Measurements from ENCODE around the gene SLC12A2. TPM values are rescaled to one million over a fixed set of nuclear protein-coding genes. Genes with fewer than 3 reads are reported as not detected.

Gene SLC12A2
- total and polyA plus RNA-seq, 2 of the 4 experiments (the other 2 are of a cell fraction), result 5.6 to 30.3 TPM

DNA sequence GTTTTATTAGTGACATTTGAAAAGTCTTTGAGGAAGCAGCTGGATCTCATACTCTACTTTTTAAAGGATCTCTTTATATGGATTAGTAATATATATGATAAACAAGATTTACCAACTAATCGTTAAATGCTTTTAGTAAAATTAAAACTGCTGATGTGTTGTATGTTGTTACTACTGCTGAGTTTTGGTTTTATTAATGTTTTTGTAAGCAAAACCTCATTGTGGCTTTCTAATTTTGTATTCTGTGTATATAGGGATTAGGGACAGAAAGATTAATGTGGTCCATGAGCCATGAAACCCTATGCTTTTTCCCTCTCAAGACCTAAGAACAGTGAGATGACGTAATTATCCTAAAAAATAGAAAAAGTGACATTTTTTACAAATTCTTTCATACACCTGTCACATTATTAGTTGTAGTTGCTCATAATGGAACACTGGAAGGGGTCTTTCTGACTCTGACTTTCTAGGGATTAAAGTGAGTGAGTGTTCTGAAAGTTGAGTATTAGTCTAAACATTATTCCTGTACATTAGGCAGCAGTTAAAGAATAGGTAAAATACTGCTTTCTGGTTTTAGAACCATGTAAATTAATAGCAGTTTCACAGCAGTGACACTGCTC lies 85.9 kb downstream of the SLC12A2 start:
- Histone ChIP-seq H4K5ac (ENCODE audit: low read depth, low read length) (no peak overlapping the region), H4K20me1 (ENCODE audit: insufficient read depth, low read length) (no peaks in the 10 kb centered on the region), H3K9ac (ENCODE audit: low read depth, low read length) (no peak overlapping the region), H2BK120ac (ENCODE audit: low read depth, low read length) (no peak overlapping the region), H2BK5ac (ENCODE audit: low read depth, low read length, poor library complexity, severe bottlenecking) (no peak overlapping the region), H2AK9ac (replicated peaks; ENCODE audit: low read depth, low read length, poor library complexity) (no peak overlapping the region), H3K9me1 (ENCODE audit: insufficient read depth, low read length) (no peaks in the 10 kb centered on the region), H3K27ac (ENCODE audit: insufficient read depth, low read length) (no peak overlapping the region), H2BK20ac (ENCODE audit: low read depth, low read length) (no peak overlapping the region), H4K91ac (ENCODE audit: insufficient read depth, low read depth, low read length) (no peak overlapping the region), H3K4me2 (ENCODE audit: low read depth, low read length) (no peak overlapping the region), H3K23ac (ENCODE audit: low read depth, low read length) (no peak overlapping the region), H2AFZ (replicated peaks; ENCODE audit: low read length, poor library complexity) (no peak overlapping the region), H2AK5ac (ENCODE audit: low read depth, low read length) (no peak overlapping the region), H4K8ac (ENCODE audit: low read depth in 2 of 2, low read length in 2 of 2) (no peak overlapping the region), H3K14ac (replicated peaks; ENCODE audit: low read depth, low read length) (no peak overlapping the region), H3K4me1 (ENCODE audit: control insufficient read depth, insufficient read depth, low read length) (no peaks in the 10 kb centered on the region), H3K9me3 (ENCODE audit: control insufficient read depth, insufficient read depth, low read length) (no peaks in the 10 kb centered on the region), H3K4ac (ENCODE audit: low read depth, low read length) (no peak overlapping the region), H3K36me3 (ENCODE audit: control insufficient read depth, insufficient read depth, low read length) (no peaks in the 10 kb centered on the region), H3K4me3 (ENCODE audit: insufficient read depth, low read depth, low read length) (no peak overlapping the region), H3K79me1 (ENCODE audit: low read depth in 1 of 2, low read length in 2 of 2) (no peaks in the 10 kb centered on the region), H2BK15ac (ENCODE audit: low read depth, low read length) (no peak overlapping the region), H3K18ac (ENCODE audit: low read depth, low read length) (no peak overlapping the region), H3K27me3 (ENCODE audit: control insufficient read depth, insufficient read depth, low read length) (no peaks in the 10 kb centered on the region), H3K56ac (ENCODE audit: extremely low read depth, insufficient read depth, low read length) (no peak overlapping the region)
- ChIA-PET CTCF (interaction anchor here (0.8 kb wide), 1 partner anchor 18 kb away, joined by 3 read pairs; no protein-coding TSS in a partner anchor), POLR2A (ENCODE audit: unreplicated experiment) (interaction anchor here (0.6 kb wide), 1 partner anchor 10 kb away, joined by 3 read pairs; no protein-coding TSS in a partner anchor)
- DNase-seq (no peak), ATAC-seq (ENCODE audit: low read depth) (no peak)
- no CpG with 5 or more reads among the region's 2 CpGs for WGBS, 2 experiments (ENCODE audit: extremely low coverage in 2 of 2, insufficient read length in 1 of 2)
- TF ChIP-seq NFE2L2 (IDR thresholded peaks at IDR 0.05; ENCODE audit: low read depth, low read length) (no peak), MXI1 (IDR thresholded peaks at IDR 0.05; ENCODE audit: borderline replicate concordance, low read depth, low read length) (no peak)
- TF ChIP-seq, protein P1, sequence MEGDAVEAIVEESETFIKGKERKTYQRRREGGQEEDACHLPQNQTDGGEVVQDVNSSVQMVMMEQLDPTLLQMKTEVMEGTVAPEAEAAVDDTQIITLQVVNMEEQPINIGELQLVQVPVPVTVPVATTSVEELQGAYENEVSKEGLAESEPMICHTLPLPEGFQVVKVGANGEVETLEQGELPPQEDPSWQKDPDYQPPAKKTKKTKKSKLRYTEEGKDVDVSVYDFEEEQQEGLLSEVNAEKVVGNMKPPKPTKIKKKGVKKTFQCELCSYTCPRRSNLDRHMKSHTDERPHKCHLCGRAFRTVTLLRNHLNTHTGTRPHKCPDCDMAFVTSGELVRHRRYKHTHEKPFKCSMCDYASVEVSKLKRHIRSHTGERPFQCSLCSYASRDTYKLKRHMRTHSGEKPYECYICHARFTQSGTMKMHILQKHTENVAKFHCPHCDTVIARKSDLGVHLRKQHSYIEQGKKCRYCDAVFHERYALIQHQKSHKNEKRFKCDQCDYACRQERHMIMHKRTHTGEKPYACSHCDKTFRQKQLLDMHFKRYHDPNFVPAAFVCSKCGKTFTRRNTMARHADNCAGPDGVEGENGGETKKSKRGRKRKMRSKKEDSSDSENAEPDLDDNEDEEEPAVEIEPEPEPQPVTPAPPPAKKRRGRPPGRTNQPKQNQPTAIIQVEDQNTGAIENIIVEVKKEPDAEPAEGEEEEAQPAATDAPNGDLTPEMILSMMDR (conservative IDR thresholded peaks at IDR 0.05; ENCODE audit: low read depth, low read length), result no peak
- intact Hi-C loops (cut with micrococcal nuclease), result loop anchor here (5.0 kb wide), 1 partner anchor 42 kb away; no protein-coding TSS in a partner anchor
- BruUV-seq (replicated peaks), result no TSS peak
- in situ Hi-C loops (cut with MboI; ENCODE audit: low sequenced_read_pairs), result no loop called here
- dilution Hi-C loops (cut with HindIII; ENCODE audit: low sequenced_read_pairs, unreplicated experiment), result no loop called here

All from IMR-90 (cell line).